GM12891 (cell line): ENCODE data around the gene RAB11FIP3.

Source experiments
- DNase-seq: peaks from one replicate; pipeline ENCODE4 v3.0.0; 2011; ENCODE audit warnings: low spot score; ENCODE audit not compliant: insufficient read length
- FAIRE-seq: peaks from 2 replicates; lab custom pipeline; 2011; peaks lifted over from hg19 to GRCh38; lab: Jason Lieb, UNC
- PAX5 ChIP-seq: IDR thresholded peaks from 2 replicates; pipeline ENCODE4 v1.6.1; 2011; ENCODE audit warnings: low read length, moderate library complexity, mild to moderate bottlenecking; ENCODE audit not compliant: insufficient read depth, severe bottlenecking
- POLR2A ChIP-seq: IDR thresholded peaks from 2 replicates; pipeline ENCODE4 v1.6.1; 2011; ENCODE audit warnings: low read depth, low read length, control low read depth
- POLR2AphosphoS5 ChIP-seq: IDR thresholded peaks from 2 replicates; pipeline ENCODE4 v1.6.1; 2011; ENCODE audit warnings: low read depth, low read length, control low read depth
- POU2F2 ChIP-seq: IDR thresholded peaks from 2 replicates; pipeline ENCODE4 v1.6.1; 2011; ENCODE audit warnings: low read depth, mild to moderate bottlenecking, control low read depth, low read length, moderate library complexity
- SPI1 ChIP-seq: IDR thresholded peaks from 2 replicates; pipeline ENCODE4 v1.6.1; 2011; ENCODE audit warnings: low read depth, low read length, control low read depth
- TAF1 ChIP-seq: IDR thresholded peaks from 2 replicates; pipeline ENCODE4 v1.6.1; 2011; ENCODE audit warnings: low read depth, low read length, control low read depth

The RAB11FIP3 gene

DNA sequence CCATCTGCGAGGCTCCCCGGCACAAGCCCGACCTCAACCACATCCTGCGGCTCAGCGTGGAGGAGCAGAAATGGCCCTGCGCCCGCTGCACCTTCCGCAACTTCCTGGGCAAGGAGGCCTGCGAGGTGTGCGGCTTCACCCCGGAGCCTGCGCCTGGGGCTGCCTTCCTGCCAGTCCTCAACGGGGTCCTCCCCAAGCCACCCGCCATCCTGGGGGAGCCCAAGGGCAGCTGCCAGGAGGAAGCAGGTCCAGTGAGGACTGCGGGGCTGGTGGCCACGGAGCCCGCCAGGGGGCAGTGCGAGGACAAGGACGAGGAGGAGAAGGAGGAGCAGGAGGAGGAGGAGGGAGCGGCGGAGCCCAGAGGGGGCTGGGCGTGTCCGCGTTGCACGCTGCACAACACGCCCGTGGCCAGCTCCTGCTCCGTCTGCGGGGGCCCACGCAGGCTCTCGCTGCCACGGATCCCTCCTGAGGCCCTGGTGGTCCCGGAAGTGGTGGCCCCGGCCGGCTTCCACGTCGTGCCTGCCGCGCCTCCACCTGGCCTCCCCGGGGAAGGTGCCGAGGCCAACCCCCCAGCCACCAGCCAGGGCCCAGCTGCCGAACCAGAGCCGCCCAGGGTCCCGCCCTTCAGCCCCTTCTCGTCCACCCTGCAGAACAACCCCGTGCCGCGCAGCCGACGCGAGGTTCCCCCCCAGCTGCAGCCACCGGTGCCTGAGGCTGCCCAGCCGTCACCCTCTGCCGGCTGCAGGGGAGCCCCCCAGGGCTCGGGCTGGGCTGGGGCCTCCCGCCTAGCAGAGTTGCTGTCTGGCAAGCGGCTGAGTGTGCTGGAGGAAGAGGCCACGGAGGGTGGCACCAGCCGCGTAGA is 121.7 kb downstream of the RAB11FIP3 start:
- no peak for DNase-seq
- TF ChIP-seq POU2F2 (no peak), POLR2A (no peak)
- FAIRE-seq, result no peak

DNA sequence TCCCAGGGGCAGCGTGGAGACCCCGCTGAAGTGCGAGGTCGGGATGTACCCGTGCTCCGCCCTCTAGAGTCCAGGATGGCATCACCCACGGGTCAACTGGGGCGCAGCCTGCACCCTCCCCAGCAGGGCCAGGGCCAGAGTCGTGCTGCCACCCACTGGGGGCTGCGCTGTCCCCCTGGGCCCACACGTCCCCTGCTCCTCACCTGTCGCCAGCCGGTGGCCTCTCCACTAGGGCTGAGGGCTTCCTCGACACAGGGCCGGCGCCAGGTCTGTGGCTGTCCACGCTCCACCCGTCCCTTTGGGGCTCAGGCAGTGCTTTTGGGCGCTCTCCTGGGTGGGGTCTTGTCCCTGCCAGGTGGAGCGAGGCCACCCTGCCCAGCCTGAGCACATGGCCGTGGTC is 123.1 kb downstream of the RAB11FIP3 start:
- TF ChIP-seq TAF1 (no peak), POU2F2 (no peak), POLR2AphosphoS5 (no peak), PAX5 (no peak), SPI1 (no peak), POLR2A (no peak)
- FAIRE-seq (no peak), DNase-seq (no peak)

DNA sequence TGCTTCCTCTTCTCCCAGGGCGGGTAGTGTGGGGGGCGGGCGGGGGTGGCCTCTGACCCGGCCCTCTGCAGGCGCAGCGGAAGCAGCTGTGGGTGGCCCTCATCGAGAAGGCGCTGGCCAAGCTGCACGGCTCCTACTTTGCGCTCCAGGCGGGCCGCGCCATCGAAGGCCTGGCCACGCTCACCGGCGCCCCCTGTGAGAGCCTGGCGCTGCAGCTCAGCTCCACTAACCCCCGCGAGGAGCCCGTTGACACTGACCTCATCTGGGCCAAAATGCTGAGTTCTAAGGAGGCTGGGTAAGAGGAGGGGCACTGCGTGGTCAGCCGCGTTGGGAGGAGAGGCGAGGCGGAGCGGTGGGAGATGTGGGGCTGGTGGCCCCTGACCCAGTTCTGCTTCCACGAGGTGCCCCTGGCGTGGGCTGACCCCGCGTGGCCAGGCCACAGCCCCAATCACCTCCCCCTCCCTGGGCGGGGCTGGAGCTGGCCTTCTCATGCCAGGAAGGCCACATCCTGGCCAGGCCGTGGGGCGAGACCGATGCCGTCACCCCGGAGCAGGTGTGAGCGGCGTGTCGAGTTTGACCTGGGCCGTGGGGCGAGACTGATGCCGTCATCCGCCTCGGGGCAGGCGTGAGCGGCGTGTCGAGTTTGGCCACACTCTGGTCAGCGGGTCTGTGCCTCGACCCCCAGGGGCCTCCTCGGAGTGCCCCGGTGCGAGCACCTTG is 124.3 kb downstream of the RAB11FIP3 start:
- no peak for DNase-seq
- FAIRE-seq, result no peak
- TF ChIP-seq SPI1, result no peak
- no peak for TF ChIP-seq POU2F2
- TF ChIP-seq PAX5, result no peak
- TF ChIP-seq POLR2AphosphoS5, result no peak
- TF ChIP-seq TAF1, result no peak
- TF ChIP-seq POLR2A, result no peak

DNA sequence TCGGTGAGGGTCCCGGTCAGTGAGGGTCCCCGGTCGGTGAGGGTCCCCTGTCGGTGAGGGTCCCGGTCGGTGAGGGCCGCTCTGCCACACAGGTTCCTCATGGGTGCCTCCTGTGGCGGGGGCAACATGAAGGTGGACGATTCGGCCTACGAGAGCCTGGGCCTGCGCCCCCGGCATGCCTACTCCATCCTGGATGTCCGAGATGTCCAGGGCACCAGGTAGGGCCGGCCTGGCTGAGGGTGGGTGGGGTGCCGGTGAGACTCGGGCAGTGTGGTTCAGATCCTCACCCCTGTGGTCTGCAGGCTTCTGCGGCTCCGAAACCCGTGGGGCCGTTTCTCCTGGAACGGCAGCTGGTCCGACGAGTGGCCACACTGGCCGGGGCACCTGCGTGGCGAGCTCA is 125.8 kb downstream of the RAB11FIP3 start:
- DNase-seq, result no peak

DNA sequence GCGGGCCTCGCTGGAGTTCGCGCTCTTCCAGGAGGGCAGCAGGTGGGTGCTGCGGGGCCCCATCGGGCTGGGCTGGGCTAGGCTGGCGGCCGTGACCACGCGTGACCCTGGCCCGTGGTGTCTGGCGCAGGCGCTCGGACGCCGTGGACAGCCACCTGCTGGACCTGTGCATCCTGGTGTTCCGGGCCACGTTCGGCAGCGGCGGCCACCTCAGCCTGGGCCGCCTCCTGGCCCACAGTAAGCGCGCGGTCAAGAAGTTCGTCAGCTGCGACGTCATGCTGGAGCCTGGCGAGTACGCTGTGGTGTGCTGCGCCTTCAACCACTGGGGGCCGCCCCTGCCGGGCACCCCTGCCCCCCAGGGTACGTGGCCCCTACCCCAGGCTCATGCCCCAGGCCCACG is 126.7 kb downstream of the RAB11FIP3 start:
- TF ChIP-seq PAX5 (no peak), POU2F2 (no peak)
- FAIRE-seq, result no peak

More for the DNA sequence above, 125.8 kb downstream of the RAB11FIP3 start:
- no peak for FAIRE-seq
- TF ChIP-seq TAF1, result no peak
- no peak for TF ChIP-seq POLR2A
- no peak for TF ChIP-seq POLR2AphosphoS5
- no peak for TF ChIP-seq SPI1
- no peak for TF ChIP-seq PAX5

DNA sequence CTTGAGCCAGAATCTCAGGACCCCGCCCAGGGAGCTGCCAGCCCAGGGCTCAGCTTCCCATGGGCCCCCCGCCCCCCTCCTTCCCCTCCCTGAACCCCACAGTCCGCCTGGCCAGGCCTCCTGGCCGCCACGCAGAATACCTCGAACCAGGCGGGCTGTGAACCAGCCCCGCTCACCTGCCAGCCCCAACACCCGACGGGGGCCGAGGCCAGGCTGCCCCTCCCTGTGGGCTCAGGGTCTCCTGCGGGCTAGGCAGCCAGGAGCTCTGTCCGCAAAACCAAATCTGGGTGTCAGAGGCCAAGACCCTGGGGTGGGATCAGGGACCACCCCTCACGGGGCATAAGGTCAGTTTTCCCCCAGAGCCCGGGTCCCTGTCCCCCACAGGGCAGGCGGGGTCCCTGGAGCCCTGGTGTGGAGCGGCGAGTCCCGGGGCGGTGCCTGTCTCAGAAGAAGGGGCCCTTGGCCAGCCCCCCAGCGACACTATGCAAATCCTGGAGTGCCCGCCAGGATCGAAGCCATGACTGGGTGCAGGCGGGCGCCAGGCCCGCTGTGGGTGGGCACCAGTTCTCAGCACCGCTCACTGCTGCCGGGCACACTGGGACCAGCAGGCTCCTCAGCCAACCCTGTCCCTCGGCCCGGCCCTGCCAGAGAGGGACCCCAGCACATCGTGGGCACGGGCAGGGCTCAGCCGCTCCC is 128.3 kb downstream of the RAB11FIP3 start:
- TF ChIP-seq POLR2A, result no peak
- no peak for TF ChIP-seq POLR2AphosphoS5
- no peak for TF ChIP-seq SPI1
- TF ChIP-seq TAF1, result no peak
- TF ChIP-seq POU2F2, result no peak
- TF ChIP-seq PAX5, result no peak
- DNase-seq, result no peak
- FAIRE-seq, result no peak

More for the DNA sequence above, 126.7 kb downstream of the RAB11FIP3 start:
- no peak for DNase-seq

DNA sequence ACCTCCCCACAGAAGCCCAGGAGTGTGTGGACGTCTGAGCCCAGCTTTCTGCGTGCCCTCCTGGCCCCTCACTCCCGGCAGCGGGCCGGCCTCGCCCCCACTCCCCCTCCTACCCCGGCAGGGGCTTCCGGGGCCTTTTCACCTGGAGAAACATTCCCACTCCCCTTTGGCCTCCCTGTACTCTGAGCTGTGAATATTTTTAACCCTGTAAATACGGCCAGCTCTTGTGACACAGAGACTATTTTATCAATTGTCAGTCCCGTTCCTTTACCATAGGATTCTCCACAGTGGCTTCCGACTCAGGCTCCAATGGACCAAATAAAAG is 128.8 kb downstream of the RAB11FIP3 start:
- no peak for FAIRE-seq
- no peak for TF ChIP-seq PAX5
- no peak for TF ChIP-seq SPI1
- TF ChIP-seq POLR2AphosphoS5, result no peak
- TF ChIP-seq POU2F2, result no peak
- TF ChIP-seq POLR2A, result no peak
- TF ChIP-seq TAF1, result no peak
- DNase-seq, result no peak

DNA sequence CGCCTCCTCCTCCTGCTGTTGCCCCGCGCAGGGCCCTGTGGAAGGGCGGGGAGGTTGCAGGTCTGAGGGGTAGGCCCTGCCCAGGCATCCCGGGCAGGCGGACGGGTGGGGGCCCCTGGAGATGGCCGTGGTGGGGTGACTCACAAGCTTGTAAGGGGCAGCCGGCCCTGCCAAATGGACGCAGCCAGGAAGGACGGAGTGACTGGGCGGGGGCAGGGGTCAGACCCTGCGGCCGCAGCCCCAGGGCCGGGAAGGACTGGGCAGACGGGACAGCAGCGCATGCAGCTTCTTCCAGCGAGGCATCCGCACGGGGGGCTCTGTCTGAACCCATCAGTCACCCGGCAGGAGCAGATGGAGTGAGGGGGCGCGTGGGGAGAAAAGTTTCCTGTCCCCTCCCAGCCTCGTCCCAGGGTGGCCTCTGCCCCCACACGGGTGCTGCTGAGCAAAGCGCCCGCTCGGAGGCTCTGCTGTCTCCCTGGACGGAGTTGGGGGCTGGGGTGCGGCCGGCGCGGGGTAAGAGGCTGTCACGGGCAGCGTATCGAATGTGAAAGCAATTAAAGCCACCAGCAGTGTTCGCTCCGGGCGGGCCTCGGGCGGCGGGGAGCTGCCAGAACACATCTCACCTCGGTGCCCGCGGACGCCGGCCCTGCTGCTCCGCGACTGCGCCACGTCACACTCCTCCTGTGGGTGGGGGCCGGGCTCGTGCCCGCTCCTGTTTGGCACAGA is 129.4 kb downstream of the RAB11FIP3 start:
- TF ChIP-seq POLR2A (no peak), POLR2AphosphoS5 (no peak), TAF1 (no peak), SPI1 (no peak), PAX5 (no peak), POU2F2 (no peak)
- FAIRE-seq (no peak), DNase-seq (no peak)

DNA sequence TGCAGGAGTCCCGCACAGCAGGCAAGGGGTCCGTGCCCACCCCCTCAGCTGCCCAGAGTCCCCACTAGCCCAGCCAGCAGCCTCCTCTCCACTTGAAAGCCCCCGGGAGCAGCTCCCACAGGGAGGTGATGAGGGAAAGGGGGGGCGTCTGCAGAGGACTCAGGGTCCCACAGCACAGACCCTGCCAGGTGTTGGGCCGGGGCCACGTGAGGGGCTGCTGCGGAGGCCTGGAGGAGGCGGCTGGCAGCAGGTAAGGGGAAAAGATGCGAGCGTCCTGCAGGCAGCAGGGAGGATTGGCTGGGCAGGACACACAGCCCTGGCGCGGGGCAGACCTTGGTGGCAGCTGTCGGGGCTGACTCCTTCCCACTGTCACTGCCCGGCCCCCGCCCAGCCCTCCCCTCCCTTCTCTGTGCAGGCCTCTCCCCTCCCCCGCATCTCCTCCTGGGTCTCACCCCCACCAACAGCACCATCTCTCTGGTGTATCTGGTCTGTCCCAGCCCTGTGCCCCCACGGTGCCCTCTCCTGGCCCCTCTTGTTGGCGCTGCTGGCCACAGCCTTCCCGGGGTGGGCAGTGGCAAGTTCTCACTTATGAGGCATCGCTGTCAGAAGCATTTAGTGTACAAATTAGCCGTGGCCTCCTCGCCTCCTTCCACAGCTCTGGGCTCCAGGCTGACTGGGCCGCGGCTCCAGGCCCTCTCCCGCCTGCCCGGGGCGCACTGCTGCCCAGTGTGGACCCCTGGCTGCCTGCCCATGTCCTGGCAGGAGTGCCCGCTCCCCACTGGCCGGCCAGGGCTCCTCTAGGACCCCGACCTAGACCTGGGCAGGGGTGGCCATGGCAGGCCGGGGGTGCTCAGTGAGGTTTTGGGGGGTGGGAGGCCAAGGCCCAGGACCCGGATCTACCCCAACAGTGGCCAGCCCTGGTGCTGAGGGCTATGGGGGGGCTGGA is 130.4 kb downstream of the RAB11FIP3 start:
- DNase-seq (no peak), FAIRE-seq (no peak)
- TF ChIP-seq POLR2A (no peak), POU2F2 (no peak), PAX5 (no peak), TAF1 (no peak), POLR2AphosphoS5 (no peak), SPI1 (no peak)
